ENCODE data around the gene GIMAP7.

DNA sequence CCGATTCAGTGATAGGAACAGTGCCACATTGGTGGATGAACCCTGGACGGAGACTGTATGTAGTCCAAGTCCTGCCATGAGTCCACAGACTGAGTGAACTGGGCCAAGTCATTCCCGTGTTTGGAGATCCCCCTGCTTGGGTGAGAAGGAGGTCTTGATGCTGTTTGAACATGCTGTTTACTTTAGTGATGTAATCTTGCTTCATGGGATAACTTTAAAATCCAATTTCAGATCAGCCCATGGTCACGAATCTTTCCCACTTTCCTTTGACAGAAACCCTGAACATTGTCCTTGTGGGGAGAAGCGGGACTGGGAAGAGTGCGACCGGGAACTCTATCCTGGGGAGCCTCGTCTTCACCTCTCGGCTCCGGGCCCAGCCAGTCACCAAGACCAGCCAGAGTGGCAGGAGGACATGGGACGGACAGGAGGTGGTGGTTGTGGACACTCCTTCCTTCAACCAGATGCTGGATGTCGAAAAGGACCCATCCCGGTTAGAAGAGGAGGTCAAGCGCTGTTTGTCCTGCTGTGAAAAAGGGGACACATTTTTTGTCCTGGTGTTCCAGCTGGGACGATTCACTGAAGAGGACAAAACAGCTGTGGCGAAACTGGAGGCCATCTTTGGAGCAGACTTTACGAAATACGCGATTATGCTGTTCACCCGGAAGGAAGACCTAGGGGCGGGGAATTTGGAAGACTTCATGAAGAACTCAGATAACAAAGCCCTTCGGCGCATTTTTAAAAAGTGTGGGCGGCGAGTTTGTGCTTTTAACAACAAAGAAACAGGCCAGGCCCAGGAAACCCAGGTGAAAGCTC, 37.6 kb upstream of the GIMAP7 start:
- TF ChIP-seq CTCF (IDR thresholded peaks at IDR 0.05), result no peak
- no peak for TF ChIP-seq REST (IDR thresholded peaks at IDR 0.05; ENCODE audit: insufficient read depth in 1 of 2, low read depth in 2 of 2, low read length in 1 of 2)
- TF ChIP-seq SIN3A (IDR thresholded peaks at IDR 0.05; ENCODE audit: borderline replicate concordance, insufficient read depth, low read depth, low read length), result no peak
- no peak for TF ChIP-seq POLR2AphosphoS5 (IDR thresholded peaks at IDR 0.05; ENCODE audit: low read depth, low read length)
- TF ChIP-seq TCF7L2 (IDR thresholded peaks at IDR 0.05; ENCODE audit: low read depth, low read length), result no peak
